A549 (cell line): ENCODE data around the gene ATG5. TPM values are rescaled to one million over a fixed set of nuclear protein-coding genes. Genes with fewer than 3 reads are reported as not detected.

Source experiments
- ATAC-seq, 2 experiments: fragments of 200-7000 bp in 1 of 2; fragments of >200 bp in 1 of 2; cut with Nextera tagmentation in 1 of 2; cut with Tn5 transposase in 1 of 2; 3 replicates each; pipeline versions ENCODE4 v1.8.0 to v1.9.1; 2018 to 2020; ENCODE audit warnings: mild to moderate bottlenecking in 1 of 2, moderate library complexity in 1 of 2
- CTCF ChIA-PET: fragments of 300-600 bp; sonication (Branson Sonifier 250); formaldehyde crosslinking; extraction: SDS; loops from one replicate; lab custom pipeline; 2021; ENCODE audit warnings: antibody characterized with exemption, inconsistent platforms; lab: Yijun Ruan, JAX
- POLR2A ChIA-PET: fragments of 350-600 bp; formaldehyde crosslinking; extraction: SDS; loops from one replicate; lab custom pipeline; 2021; ENCODE audit warnings: antibody characterized with exemption, inconsistent platforms; lab: Yijun Ruan, JAX
- DNase-seq, 2 experiments: peaks; one replicate each; pipeline versions ENCODE4 v3.0.0 to v3.0.0-alpha.2; 2011 to 2016; ENCODE audit warnings: low read depth in 1 of 2, low spot score in 1 of 2
- FAIRE-seq: peaks from 2 replicates; lab custom pipeline; 2011; peaks lifted over from hg19 to GRCh38; lab: Jason Lieb, UNC
- H3K27ac ChIP-seq, 2 experiments: fragments of >200 bp; sonication (Bioruptor Twin); formaldehyde crosslinking; 3 replicates each; pipeline ENCODE4 v1.5.1; 2016 to 2017
- H3K4me1 ChIP-seq: fragments of >200 bp; sonication (Bioruptor Twin); formaldehyde crosslinking; 3 replicates; pipeline ENCODE4 v1.6.1; 2016
- H3K4me2 ChIP-seq: fragments of >200 bp; sonication (Bioruptor Twin); formaldehyde crosslinking; 3 replicates; pipeline ENCODE4 v1.6.1; 2016
- H3K4me3 ChIP-seq: fragments of >200 bp; sonication (Bioruptor Twin); formaldehyde crosslinking; 3 replicates; pipeline ENCODE4 v1.5.1; 2016
- H3K9me3 ChIP-seq: fragments of >200 bp; sonication (Bioruptor Twin); formaldehyde crosslinking; 3 replicates; pipeline ENCODE4 v1.6.1; 2016
- ATOH8 ChIP-seq: fragments of 250-450 bp; sonication (Bioruptor Pico); IDR thresholded peaks from 2 replicates; pipeline ENCODE4 v1.5.0; 2020; ENCODE audit warnings: low read depth, mild to moderate bottlenecking, moderate library complexity
- BHLHE40 ChIP-seq: IDR thresholded peaks from 2 replicates; pipeline ENCODE4 v1.6.1; 2012; ENCODE audit warnings: low read depth, low read length, inconsistent platforms
- CEBPB ChIP-seq, 2 experiments: fragments of >200 bp in 1 of 2; sonication (Bioruptor Twin) in 1 of 2; formaldehyde crosslinking in 1 of 2; IDR thresholded peaks; 2 replicates each; pipeline ENCODE4 v1.6.1; 2012 to 2016
- EHMT2 ChIP-seq: fragments of 200-600 bp; sonication (generic); IDR thresholded peaks from 2 replicates; pipeline ENCODE4 v1.6.1; 2016; ENCODE audit warnings: antibody characterized with exemption, low read depth, mild to moderate bottlenecking, moderate library complexity
- ELK1 ChIP-seq: fragments of 150-350 bp; IDR thresholded peaks from 2 replicates; pipeline ENCODE4 v1.6.1; 2014; ENCODE audit warnings: low read depth, mild to moderate bottlenecking, low read length
- EP300 ChIP-seq, 2 experiments: fragments of >200 bp; sonication (Bioruptor Twin); formaldehyde crosslinking; IDR thresholded peaks; 2 replicates in 1 of 2; 3 replicates in 1 of 2; pipeline ENCODE4 v1.6.1; 2016 to 2017
- FOSL2 ChIP-seq, 2 experiments: fragments of 450-650 bp in 1 of 2; fragments of >200 bp in 1 of 2; sonication (Bioruptor Twin) in 1 of 2; formaldehyde crosslinking; IDR thresholded peaks; 2 replicates each; pipeline versions ENCODE4 v1.5.0 to v1.6.1; 2016 to 2020; ENCODE audit warnings: mild to moderate bottlenecking in 1 of 2, moderate library complexity in 1 of 2
- HDAC2 ChIP-seq: fragments of 200-600 bp; sonication (generic); IDR thresholded peaks from 2 replicates; pipeline ENCODE4 v1.6.1; 2016
- HEYL ChIP-seq: fragments of 250-450 bp; sonication (Bioruptor Pico); IDR thresholded peaks from 2 replicates; pipeline ENCODE4 v1.8.0; 2021; ENCODE audit warnings: mild to moderate bottlenecking, moderate library complexity
- HOXA7 ChIP-seq: fragments of 250-450 bp; sonication (Bioruptor Pico); IDR thresholded peaks from 2 replicates; pipeline ENCODE4 v1.5.0; 2020; ENCODE audit warnings: mild to moderate bottlenecking, moderate library complexity
- HOXB13 ChIP-seq: fragments of 250-450 bp; sonication (Bioruptor Pico); IDR thresholded peaks from 2 replicates; pipeline ENCODE4 v1.5.0; 2020; ENCODE audit warnings: low read depth, mild to moderate bottlenecking, moderate library complexity
- JUN ChIP-seq, 2 experiments: fragments of >200 bp; sonication (Bioruptor Twin); formaldehyde crosslinking; IDR thresholded peaks; 2 replicates in 1 of 2; 3 replicates in 1 of 2; pipeline ENCODE4 v1.6.1; 2016 to 2017
- JUNB ChIP-seq: fragments of >200 bp; sonication (Bioruptor Twin); formaldehyde crosslinking; IDR thresholded peaks from 2 replicates; pipeline ENCODE4 v1.6.1; 2016
- KDM5A ChIP-seq: fragments of 200-600 bp; sonication (generic); IDR thresholded peaks from 2 replicates; pipeline ENCODE4 v1.6.1; 2016; ENCODE audit warnings: antibody characterized with exemption, mild to moderate bottlenecking
- MAFK ChIP-seq: fragments of 450-650 bp; IDR thresholded peaks from 2 replicates; pipeline ENCODE4 v1.6.1; 2014; ENCODE audit not compliant: partially characterized antibody
- MYC ChIP-seq: IDR thresholded peaks from 2 replicates; pipeline ENCODE4 v1.6.1; 2012; ENCODE audit warnings: mild to moderate bottlenecking, inconsistent platforms, low read length, improper control_type of control experiment, borderline replicate concordance
- NFE2L2 ChIP-seq: fragments of 150-350 bp; conservative IDR thresholded peaks from 2 replicates; pipeline ENCODE4 v1.6.1; 2014; ENCODE audit warnings: low read length
- NR3C1 ChIP-seq: fragments of >200 bp; sonication (Bioruptor Twin); formaldehyde crosslinking; IDR thresholded peaks from 3 replicates; pipeline ENCODE4 v1.6.1; 2017
- PHF8 ChIP-seq: fragments of 200-600 bp; sonication (generic); IDR thresholded peaks from 2 replicates; pipeline ENCODE4 v1.6.1; 2016; ENCODE audit warnings: low read depth, mild to moderate bottlenecking, antibody characterized with exemption, moderate library complexity, borderline replicate concordance
- POLR2AphosphoS2 ChIP-seq: conservative IDR thresholded peaks from 2 replicates; pipeline ENCODE4 v1.6.1; 2012; ENCODE audit warnings: low read length, improper control_type of control experiment, inconsistent platforms
- SMC3 ChIP-seq: fragments of >200 bp; sonication (Bioruptor Twin); formaldehyde crosslinking; IDR thresholded peaks from 3 replicates; pipeline ENCODE4 v1.6.1; 2018; ENCODE audit warnings: inconsistent platforms
- ZFP36 ChIP-seq: fragments of 450-650 bp; IDR thresholded peaks from 2 replicates; pipeline ENCODE4 v1.6.1; 2014; ENCODE audit warnings: borderline replicate concordance; ENCODE audit not compliant: partially characterized antibody
- ZNF302 ChIP-seq: fragments of 250-450 bp; sonication (Bioruptor Pico); IDR thresholded peaks from 2 replicates; pipeline ENCODE4 v1.9.0; 2021; ENCODE audit warnings: inconsistent platforms, mild to moderate bottlenecking, moderate library complexity
- WGBS: methylation state at CpG from one replicate; pipeline ENCODE4 v1.1.6; 2017; ENCODE audit errors: missing lambda C conversion rate; 5-methylcytosine and 5-hydroxymethylcytosine counted together
- polyA plus RNA-seq, 4 experiments: library from polyadenylated mRNA; depleted of rRNA in 3 of 4; stranded (reverse); fragments of >200 nt; fragmentation: RNase III in 1 of 4; extraction: RNeasy Plus Mini Kit Qiagen cat#74134 plus additional on column Dnase treatment in 1 of 4; gene quantifications; 2 replicates in 3 of 4; 3 replicates in 1 of 4; pipeline ENCODE4 v1.2.3, GENCODE V29; 2011 to 2017
- TF ChIP-seq, protein P1 (sequence below): IDR thresholded peaks from 2 replicates; pipeline ENCODE4 v1.6.1; 2012
- TF ChIP-seq, protein P2 (sequence below): fragments of >200 bp; sonication (Bioruptor Twin); formaldehyde crosslinking; IDR thresholded peaks from 3 replicates; pipeline ENCODE4 v1.5.1; 2016
- TF ChIP-seq, protein P3 (sequence below): fragments of 250-450 bp; sonication (Bioruptor Pico); IDR thresholded peaks from 2 replicates; pipeline ENCODE4 v1.5.0; 2021; ENCODE audit warnings: mild to moderate bottlenecking, moderate library complexity, borderline replicate concordance

Gene ATG5
- polyA plus RNA-seq, 2 of the 4 experiments (the other 2 are of a cell fraction): 26.6 to 53.5 TPM

- TF ChIP-seq ELK1: no peak
- no peak for TF ChIP-seq PHF8
- no peak for TF ChIP-seq POLR2AphosphoS2
- no peak for TF ChIP-seq EP300 (IDR thresholded peaks at IDR 0.05)
These were observed 69.2 kb downstream of the ATG5 start (continued) for GRCh38 chr6:106256201-106256968.

DNA sequence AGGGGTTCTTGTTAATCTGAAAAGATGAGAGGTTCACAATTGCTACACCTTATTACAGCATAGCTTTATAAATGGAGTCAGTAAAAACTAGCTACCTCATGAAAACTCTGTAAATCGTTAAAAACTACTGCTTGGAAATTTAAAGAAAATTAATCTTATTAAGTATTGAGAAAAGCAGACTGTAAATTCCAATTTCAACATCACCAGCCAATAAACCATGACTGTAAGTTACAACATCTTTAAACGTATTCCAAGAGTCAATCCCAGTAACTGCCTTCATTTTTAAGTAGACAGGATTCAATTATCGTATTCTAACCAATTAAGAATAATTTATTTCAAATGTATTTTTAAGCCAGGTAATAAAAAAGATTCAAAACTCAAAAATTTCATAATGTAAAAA is 70.3 kb downstream of the ATG5 start:
- 79% methylated on average over 3 of the region's 3 CpGs for WGBS
- DNase-seq: no peak

GRCh38 chr6:106254636-106255035 is 70.9 kb downstream of the ATG5 start:
- no peak for DNase-seq

More for the DNA sequence above, 70.3 kb downstream of the ATG5 start:
- Histone ChIP-seq H3K4me2 (peak overlapping the region; percentile 35; the same call in 2 of the 3 replicates), H3K9me3 (no peaks in the 10 kb centered on the region), H3K4me1 (peaks cover 68% of the 10 kb centered on the region), H3K27ac (peak overlapping the region in 1 of 2 experiments; percentile 38; a peak in 2 of 6 replicates), H3K4me3 (no peak overlapping the region)
- ATAC-seq (no peak), FAIRE-seq (no peak)
- no peak for TF ChIP-seq ZFP36
- TF ChIP-seq ATOH8 (CRISPR knock-in tag): no peak
- TF ChIP-seq HOXB13 (CRISPR knock-in tag): no peak
- TF ChIP-seq HOXA7 (CRISPR knock-in tag): no peak
- TF ChIP-seq JUN (IDR thresholded peaks at IDR 0.05): no peak
- TF ChIP-seq, protein P1, sequence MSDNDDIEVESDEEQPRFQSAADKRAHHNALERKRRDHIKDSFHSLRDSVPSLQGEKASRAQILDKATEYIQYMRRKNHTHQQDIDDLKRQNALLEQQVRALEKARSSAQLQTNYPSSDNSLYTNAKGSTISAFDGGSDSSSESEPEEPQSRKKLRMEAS: no peak
- POLR2A ChIA-PET: no interaction called here
- CTCF ChIA-PET: no interaction called here

DNA sequence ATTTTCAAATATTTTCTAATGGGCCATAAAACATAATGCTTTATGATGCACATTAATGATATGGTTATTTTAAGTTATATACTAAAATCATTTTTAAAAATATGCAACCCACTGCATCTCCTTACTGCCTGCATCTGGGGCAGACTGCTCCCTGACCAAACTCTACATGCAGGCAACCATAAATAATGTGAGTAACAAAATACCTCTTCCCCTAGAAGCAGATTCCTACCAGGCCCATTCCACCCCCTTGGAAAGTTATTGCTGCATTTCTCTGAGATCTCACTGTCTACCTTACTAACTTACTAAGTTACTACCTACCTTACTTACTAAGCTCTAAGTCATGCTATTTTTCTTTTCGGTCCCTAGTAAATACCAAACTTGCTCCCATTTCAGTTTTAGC is 71.8 kb downstream of the ATG5 start:
- DNase-seq (no peak), ATAC-seq (peak; percentile 34 to 64; a peak in 4 of 6 replicates), FAIRE-seq (no peak)
- WGBS: 85% methylated on average over 1 of the region's 1 CpG
- Histone ChIP-seq H3K4me3 (no peak overlapping the region), H3K9me3 (no peaks in the 10 kb centered on the region), H3K4me1 (peaks cover 68% of the 10 kb centered on the region), H3K27ac (peak overlapping the region in 1 of 2 experiments; percentile 69; a peak in 3 of 6 replicates), H3K4me2 (peak overlapping the region; percentile 55)
- POLR2A ChIA-PET: no interaction called here
- CTCF ChIA-PET: no interaction called here
- TF ChIP-seq SMC3 (no peak), KDM5A (no peak), POLR2AphosphoS2 (no peak), EHMT2 (no peak), EP300 (IDR thresholded peaks at IDR 0.05) (no peak), BHLHE40 (no peak), HDAC2 (no peak), NFE2L2 (no peak), MAFK (no peak), MYC (no peak), NR3C1 (no peak), JUNB (no peak), ZNF302 (CRISPR knock-in tag) (no peak), FOSL2 (IDR thresholded peaks at IDR 0.05) (no peak), FOSL2 (CRISPR knock-in tag; IDR thresholded peaks at IDR 0.05) (no peak)
- TF ChIP-seq, protein P2, sequence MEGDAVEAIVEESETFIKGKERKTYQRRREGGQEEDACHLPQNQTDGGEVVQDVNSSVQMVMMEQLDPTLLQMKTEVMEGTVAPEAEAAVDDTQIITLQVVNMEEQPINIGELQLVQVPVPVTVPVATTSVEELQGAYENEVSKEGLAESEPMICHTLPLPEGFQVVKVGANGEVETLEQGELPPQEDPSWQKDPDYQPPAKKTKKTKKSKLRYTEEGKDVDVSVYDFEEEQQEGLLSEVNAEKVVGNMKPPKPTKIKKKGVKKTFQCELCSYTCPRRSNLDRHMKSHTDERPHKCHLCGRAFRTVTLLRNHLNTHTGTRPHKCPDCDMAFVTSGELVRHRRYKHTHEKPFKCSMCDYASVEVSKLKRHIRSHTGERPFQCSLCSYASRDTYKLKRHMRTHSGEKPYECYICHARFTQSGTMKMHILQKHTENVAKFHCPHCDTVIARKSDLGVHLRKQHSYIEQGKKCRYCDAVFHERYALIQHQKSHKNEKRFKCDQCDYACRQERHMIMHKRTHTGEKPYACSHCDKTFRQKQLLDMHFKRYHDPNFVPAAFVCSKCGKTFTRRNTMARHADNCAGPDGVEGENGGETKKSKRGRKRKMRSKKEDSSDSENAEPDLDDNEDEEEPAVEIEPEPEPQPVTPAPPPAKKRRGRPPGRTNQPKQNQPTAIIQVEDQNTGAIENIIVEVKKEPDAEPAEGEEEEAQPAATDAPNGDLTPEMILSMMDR: no peak
- TF ChIP-seq, protein P3, sequence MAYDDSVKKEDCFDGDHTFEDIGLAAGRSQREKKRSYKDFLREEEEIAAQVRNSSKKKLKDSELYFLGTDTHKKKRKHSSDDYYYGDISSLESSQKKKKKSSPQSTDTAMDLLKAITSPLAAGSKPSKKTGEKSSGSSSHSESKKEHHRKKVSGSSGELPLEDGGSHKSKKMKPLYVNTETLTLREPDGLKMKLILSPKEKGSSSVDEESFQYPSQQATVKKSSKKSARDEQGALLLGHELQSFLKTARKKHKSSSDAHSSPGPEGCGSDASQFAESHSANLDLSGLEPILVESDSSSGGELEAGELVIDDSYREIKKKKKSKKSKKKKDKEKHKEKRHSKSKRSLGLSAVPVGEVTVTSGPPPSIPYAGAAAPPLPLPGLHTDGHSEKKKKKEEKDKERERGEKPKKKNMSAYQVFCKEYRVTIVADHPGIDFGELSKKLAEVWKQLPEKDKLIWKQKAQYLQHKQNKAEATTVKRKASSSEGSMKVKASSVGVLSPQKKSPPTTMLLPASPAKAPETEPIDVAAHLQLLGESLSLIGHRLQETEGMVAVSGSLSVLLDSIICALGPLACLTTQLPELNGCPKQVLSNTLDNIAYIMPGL (CRISPR knock-in tag): no peak

More at GRCh38 chr6:106254636-106255035, 70.9 kb downstream of the ATG5 start:
- POLR2A ChIA-PET: no interaction called here
- Histone ChIP-seq H3K4me1 (peaks cover 68% of the 10 kb centered on the region), H3K4me2 (peak overlapping the region; percentile 35), H3K27ac (peak overlapping the region in 1 of 2 experiments; percentile 38; a peak in 2 of 6 replicates), H3K9me3 (no peaks in the 10 kb centered on the region), H3K4me3 (no peak overlapping the region)
- TF ChIP-seq HEYL (CRISPR knock-in tag) (no peak), CEBPB (IDR thresholded peaks at IDR 0.05) (peak in 1 of 2 experiments; percentile 62; a peak in 1 of 4 replicates), ZFP36 (no peak)
- FAIRE-seq: no peak
- CTCF ChIA-PET: no interaction called here
- no peak; a peak in 2 of 6 replicates for ATAC-seq
